ENCODE measurements around the gene OTOP1.
"Not testable (repeated sequence)": the region's sequence is repeated elsewhere in the genome, so short reads cannot be mapped to it uniquely, and the experiment has no call there.

OTOP1 gene

GRCh38 chr4:4233610-4234009, 6.9 kb upstream of the OTOP1 start:
- DNase-seq (ENCODE audit: low read depth, low spot score), result no peak

- DNase-seq (ENCODE audit: low read depth, low spot score), result no peak
These were observed 1.6 kb upstream of the OTOP1 start for GRCh38 chr4:4228356-4228668.

GRCh38 chr4:4227510-4228355, 1.0 kb upstream of the OTOP1 start:
- no peak for DNase-seq (ENCODE audit: low read depth, low spot score)

- no peak for DNase-seq (ENCODE audit: low read depth, low spot score)
These were observed 669 bp downstream of the OTOP1 start for GRCh38 chr4:4225915-4226605.

GRCh38 chr4:4217113-4217512, 9.6 kb downstream of the OTOP1 start:
- no peak for DNase-seq (ENCODE audit: low read depth, low spot score)

- no peak for DNase-seq (ENCODE audit: low read depth, low spot score)
These were observed 10.1 kb downstream of the OTOP1 start for GRCh38 chr4:4216648-4217047.

- not testable (repeated sequence) for DNase-seq (ENCODE audit: low read depth, low spot score)
These were observed 13.1 kb downstream of the OTOP1 start for GRCh38 chr4:4213674-4214073.

- no peak for DNase-seq (ENCODE audit: low read depth, low spot score)
These were observed 20.5 kb downstream of the OTOP1 start for GRCh38 chr4:4206204-4206603.

- DNase-seq (ENCODE audit: low read depth, low spot score), result no peak
These were observed 22.4 kb downstream of the OTOP1 start for GRCh38 chr4:4204401-4204745.

GRCh38 chr4:4203688-4204400, 22.9 kb downstream of the OTOP1 start:
- DNase-seq (ENCODE audit: low read depth, low spot score), result no peak

- DNase-seq (ENCODE audit: low read depth, low spot score), result no peak
These were observed 24.2 kb downstream of the OTOP1 start for GRCh38 chr4:4202510-4202909.

- DNase-seq (ENCODE audit: low read depth, low spot score), result no peak
These were observed 26.1 kb downstream of the OTOP1 start for GRCh38 chr4:4200624-4201023.

GRCh38 chr4:4195354-4195753, 31.4 kb downstream of the OTOP1 start:
- DNase-seq (ENCODE audit: low read depth, low spot score), result no peak

GRCh38 chr4:4188557-4188956, 38.2 kb downstream of the OTOP1 start:
- not testable (repeated sequence) for DNase-seq (ENCODE audit: low read depth, low spot score)

- no peak for DNase-seq (ENCODE audit: low read depth, low spot score)
These were observed 41.2 kb downstream of the OTOP1 start for GRCh38 chr4:4185528-4185927.

GRCh38 chr4:4182835-4183568, 43.7 kb downstream of the OTOP1 start:
- no peak for DNase-seq (ENCODE audit: low read depth, low spot score)

- no peak for DNase-seq (ENCODE audit: low read depth, low spot score)
These were observed 56.1 kb downstream of the OTOP1 start for GRCh38 chr4:4170596-4171150.

- not testable (repeated sequence) for DNase-seq (ENCODE audit: low read depth, low spot score)
These were observed 58.5 kb downstream of the OTOP1 start for GRCh38 chr4:4167981-4168780.

- DNase-seq (ENCODE audit: low read depth, low spot score), result not testable (repeated sequence)
These were observed 59.7 kb downstream of the OTOP1 start for GRCh38 chr4:4166986-4167385.

- not testable (repeated sequence) for DNase-seq (ENCODE audit: low read depth, low spot score)
These were observed 60.9 kb downstream of the OTOP1 start for GRCh38 chr4:4165701-4166392.

Data from activated CD4-positive, CD25-positive, alpha-beta regulatory T cell treated with anti-CD3 and anti-CD28 coated beads, Interleukin-2, amount 50 U/mL, for 16 hours (primary cell).